Measurements from ENCODE around the gene CD6.
A peak's percentile ranks its signal among the peaks of the same experiment; 100 is the strongest.

CD6 gene

GRCh38 chr11:61004761-61005181 lies 33.3 kb downstream of the CD6 start:
- 0 out of 2 replicates have a peak, but pooled peaks cover 3% of the 10 kb centered on the region for H3K4me1 ChIP-seq (ENCODE audit: control insufficient read depth, insufficient read depth, low read length)
- ChIA-PET CTCF (no interaction called here), POLR2A (no interaction called here)
- no peak overlapping the region for H3K4me3 ChIP-seq (ENCODE audit: low read depth, low read length)
- H3K9me3 ChIP-seq (ENCODE audit: control insufficient read depth, insufficient read depth, low read depth, low read length) = no peaks in the 10 kb centered on the region
- H3K27ac ChIP-seq (ENCODE audit: extremely low read depth, low read depth, low read length) = no peak overlapping the region
- no peaks in the 10 kb centered on the region for H3K36me3 ChIP-seq (ENCODE audit: control insufficient read depth in 2 of 2, insufficient read depth in 1 of 2, low read length in 2 of 2)
- TF ChIP-seq ZNF335 (tag by site-specific recombination; conservative IDR thresholded peaks at IDR 0.05) (peak; percentile 4; the same call in 1 of the 2 replicates), ZNF571 (tag by site-specific recombination; IDR thresholded peaks at IDR 0.05) (no peak), MZF1 (tag by site-specific recombination; IDR thresholded peaks at IDR 0.05; ENCODE audit: borderline replicate concordance) (no peak), ZNF449 (tag by site-specific recombination; IDR thresholded peaks at IDR 0.05) (peak; percentile 75), ZNF747 (tag by site-specific recombination; IDR thresholded peaks at IDR 0.05) (no peak), ZIC2 (tag by site-specific recombination; IDR thresholded peaks at IDR 0.05) (peak; percentile 66), GLIS1 (tag by site-specific recombination; IDR thresholded peaks at IDR 0.05) (no peak)
- TF ChIP-seq, protein P1, sequence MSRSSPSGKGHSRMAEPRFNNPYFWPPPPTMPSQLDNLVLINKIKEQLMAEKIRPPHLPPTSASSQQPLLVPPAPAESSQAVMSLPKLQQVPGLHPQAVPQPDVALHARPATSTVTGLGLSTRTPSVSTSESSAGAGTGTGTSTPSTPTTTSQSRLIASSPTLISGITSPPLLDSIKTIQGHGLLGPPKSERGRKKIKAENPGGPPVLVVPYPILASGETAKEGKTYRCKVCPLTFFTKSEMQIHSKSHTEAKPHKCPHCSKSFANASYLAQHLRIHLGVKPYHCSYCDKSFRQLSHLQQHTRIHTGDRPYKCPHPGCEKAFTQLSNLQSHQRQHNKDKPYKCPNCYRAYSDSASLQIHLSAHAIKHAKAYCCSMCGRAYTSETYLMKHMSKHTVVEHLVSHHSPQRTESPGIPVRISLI (tag by site-specific recombination; IDR thresholded peaks at IDR 0.05) = no peak
- TF ChIP-seq, protein P2, sequence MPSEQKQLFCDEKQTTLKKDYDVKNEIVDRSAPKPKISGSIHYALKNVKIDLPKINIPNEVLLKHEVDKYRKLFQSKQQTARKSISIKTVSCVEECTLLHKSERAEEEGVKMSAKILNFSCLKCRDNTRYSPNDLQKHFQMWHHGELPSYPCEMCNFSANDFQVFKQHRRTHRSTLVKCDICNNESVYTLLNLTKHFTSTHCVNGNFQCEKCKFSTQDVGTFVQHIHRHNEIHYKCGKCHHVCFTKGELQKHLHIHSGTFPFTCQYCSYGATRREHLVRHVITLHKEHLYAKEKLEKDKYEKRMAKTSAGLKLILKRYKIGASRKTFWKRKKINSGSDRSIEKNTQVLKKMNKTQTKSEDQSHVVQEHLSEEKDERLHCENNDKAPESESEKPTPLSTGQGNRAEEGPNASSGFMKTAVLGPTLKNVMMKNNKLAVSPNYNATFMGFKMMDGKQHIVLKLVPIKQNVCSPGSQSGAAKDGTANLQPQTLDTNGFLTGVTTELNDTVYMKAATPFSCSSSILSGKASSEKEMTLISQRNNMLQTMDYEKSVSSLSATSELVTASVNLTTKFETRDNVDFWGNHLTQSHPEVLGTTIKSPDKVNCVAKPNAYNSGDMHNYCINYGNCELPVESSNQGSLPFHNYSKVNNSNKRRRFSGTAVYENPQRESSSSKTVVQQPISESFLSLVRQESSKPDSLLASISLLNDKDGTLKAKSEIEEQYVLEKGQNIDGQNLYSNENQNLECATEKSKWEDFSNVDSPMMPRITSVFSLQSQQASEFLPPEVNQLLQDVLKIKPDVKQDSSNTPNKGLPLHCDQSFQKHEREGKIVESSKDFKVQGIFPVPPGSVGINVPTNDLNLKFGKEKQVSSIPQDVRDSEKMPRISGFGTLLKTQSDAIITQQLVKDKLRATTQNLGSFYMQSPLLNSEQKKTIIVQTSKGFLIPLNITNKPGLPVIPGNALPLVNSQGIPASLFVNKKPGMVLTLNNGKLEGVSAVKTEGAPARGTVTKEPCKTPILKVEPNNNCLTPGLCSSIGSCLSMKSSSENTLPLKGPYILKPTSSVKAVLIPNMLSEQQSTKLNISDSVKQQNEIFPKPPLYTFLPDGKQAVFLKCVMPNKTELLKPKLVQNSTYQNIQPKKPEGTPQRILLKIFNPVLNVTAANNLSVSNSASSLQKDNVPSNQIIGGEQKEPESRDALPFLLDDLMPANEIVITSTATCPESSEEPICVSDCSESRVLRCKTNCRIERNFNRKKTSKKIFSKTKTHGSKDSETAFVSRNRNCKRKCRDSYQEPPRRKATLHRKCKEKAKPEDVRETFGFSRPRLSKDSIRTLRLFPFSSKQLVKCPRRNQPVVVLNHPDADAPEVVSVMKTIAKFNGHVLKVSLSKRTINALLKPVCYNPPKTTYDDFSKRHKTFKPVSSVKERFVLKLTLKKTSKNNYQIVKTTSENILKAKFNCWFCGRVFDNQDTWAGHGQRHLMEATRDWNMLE (tag by site-specific recombination; conservative IDR thresholded peaks at IDR 0.05; ENCODE audit: low read depth) = no peak

- 0 out of 2 replicates have a peak, but pooled peaks cover 3% of the 10 kb centered on the region for H3K4me1 ChIP-seq (ENCODE audit: control insufficient read depth, insufficient read depth, low read length)
- no peaks in the 10 kb centered on the region for H3K9me3 ChIP-seq (ENCODE audit: control insufficient read depth, insufficient read depth, low read depth, low read length)
- no peak overlapping the region for H3K4me3 ChIP-seq (ENCODE audit: low read depth, low read length)
- no peaks in the 10 kb centered on the region for H3K36me3 ChIP-seq (ENCODE audit: control insufficient read depth in 2 of 2, insufficient read depth in 1 of 2, low read length in 2 of 2)
- ChIA-PET POLR2A (no interaction called here), CTCF (interaction anchor here (1.2 kb wide), 1 partner anchor 37 kb away, joined by 4 read pairs; no protein-coding TSS in a partner anchor)
- peak; percentile 50 for TF ChIP-seq ZNF335 (tag by site-specific recombination; conservative IDR thresholded peaks at IDR 0.05)
- no peak for TF ChIP-seq ZFP37 (tag by site-specific recombination; IDR thresholded peaks at IDR 0.05)
- H3K27ac ChIP-seq (ENCODE audit: extremely low read depth, low read depth, low read length) = no peak overlapping the region
Measured at GRCh38 chr11:61007383-61007955, 36.0 kb downstream of the CD6 start.

DNA sequence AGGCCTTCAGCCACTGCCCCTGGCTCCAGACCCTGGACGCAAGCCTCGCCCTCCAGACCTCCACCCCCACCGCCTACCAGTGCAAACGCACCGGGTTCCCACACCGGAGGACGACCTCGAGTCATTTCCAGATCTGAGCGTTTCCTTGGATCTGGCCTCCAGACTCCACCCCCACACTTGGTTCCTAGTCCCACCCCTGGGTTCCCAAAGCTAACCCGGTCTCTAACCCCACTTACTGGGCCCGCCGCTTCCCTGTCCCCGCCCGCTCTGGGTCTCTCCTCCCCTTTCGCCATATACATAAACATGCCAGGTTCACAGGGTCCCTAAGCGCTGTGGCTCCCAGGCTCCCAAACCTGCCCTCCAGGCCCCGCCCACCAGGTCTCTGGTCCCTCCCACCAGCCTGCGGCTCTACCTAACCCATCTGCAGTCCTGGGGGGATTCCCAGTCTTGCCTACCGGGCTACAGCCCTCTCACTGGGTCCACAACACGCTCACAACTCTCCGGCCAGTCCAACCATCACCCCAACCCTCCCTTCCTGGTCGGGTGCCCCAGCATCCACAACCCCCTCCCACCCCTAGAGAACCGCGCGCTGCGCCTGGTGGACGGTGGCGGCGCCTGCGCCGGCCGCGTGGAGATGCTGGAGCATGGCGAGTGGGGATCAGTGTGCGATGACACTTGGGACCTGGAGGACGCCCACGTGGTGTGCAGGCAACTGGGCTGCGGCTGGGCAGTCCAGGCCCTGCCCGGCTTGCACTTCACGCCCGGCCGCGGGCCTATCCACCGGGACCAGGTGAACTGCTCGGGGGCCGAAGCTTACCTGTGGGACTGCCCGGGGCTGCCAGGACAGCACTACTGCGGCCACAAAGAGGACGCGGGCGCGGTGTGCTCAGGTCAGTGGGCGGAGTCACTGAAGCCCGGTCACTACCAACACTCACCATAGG lies 36.7 kb downstream of the CD6 start:
- H3K27ac ChIP-seq (ENCODE audit: extremely low read depth, low read depth, low read length) = no peak overlapping the region
- H3K4me1 ChIP-seq (ENCODE audit: control insufficient read depth, insufficient read depth, low read length) = 0 out of 2 replicates have a peak, but pooled peaks cover 3% of the 10 kb centered on the region
- no peaks in the 10 kb centered on the region for H3K36me3 ChIP-seq (ENCODE audit: control insufficient read depth in 2 of 2, insufficient read depth in 1 of 2, low read length in 2 of 2)
- H3K4me3 ChIP-seq (ENCODE audit: low read depth, low read length) = no peak overlapping the region
- no peaks in the 10 kb centered on the region for H3K9me3 ChIP-seq (ENCODE audit: control insufficient read depth, insufficient read depth, low read depth, low read length)
- POLR2A ChIA-PET = no interaction called here
- CTCF ChIA-PET = interaction anchor here (1.2 kb wide), 1 partner anchor 38 kb away, joined by 4 read pairs; no protein-coding TSS in a partner anchor
- TF ChIP-seq EGR2 (tag by site-specific recombination; IDR thresholded peaks at IDR 0.05; ENCODE audit: low read depth) = 0 out of 2 replicates have a peak, but pooled peaks have one; percentile 12
- TF ChIP-seq, protein P3, sequence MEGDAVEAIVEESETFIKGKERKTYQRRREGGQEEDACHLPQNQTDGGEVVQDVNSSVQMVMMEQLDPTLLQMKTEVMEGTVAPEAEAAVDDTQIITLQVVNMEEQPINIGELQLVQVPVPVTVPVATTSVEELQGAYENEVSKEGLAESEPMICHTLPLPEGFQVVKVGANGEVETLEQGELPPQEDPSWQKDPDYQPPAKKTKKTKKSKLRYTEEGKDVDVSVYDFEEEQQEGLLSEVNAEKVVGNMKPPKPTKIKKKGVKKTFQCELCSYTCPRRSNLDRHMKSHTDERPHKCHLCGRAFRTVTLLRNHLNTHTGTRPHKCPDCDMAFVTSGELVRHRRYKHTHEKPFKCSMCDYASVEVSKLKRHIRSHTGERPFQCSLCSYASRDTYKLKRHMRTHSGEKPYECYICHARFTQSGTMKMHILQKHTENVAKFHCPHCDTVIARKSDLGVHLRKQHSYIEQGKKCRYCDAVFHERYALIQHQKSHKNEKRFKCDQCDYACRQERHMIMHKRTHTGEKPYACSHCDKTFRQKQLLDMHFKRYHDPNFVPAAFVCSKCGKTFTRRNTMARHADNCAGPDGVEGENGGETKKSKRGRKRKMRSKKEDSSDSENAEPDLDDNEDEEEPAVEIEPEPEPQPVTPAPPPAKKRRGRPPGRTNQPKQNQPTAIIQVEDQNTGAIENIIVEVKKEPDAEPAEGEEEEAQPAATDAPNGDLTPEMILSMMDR (tag by site-specific recombination; IDR thresholded peaks at IDR 0.05) = no peak

All from HEK293 (cell line).